Endothelial cell of umbilical vein (primary cell): ENCODE data around the gene NUBPL. TPM values are rescaled to one million over a fixed set of nuclear protein-coding genes. Genes with fewer than 3 reads are reported as not detected.

Experiments
- BruUV-seq: library from RNA; stranded (reverse); fragments of 400-500 nt; replicated peaks from 2 replicates; lab custom pipeline; 2021; lab: Mats Ljungman, UMichigan
- CTCF ChIA-PET: fragments of 300-600, 350-600 bp; sonication (Branson Sonifier 250); formaldehyde crosslinking; loops from one replicate; lab custom pipeline; 2021; ENCODE audit warnings: antibody characterized with exemption, inconsistent platforms; lab: Charles Lee
- POLR2A ChIA-PET: fragments of 300-600, 350-600 bp; sonication (Branson Sonifier 250); formaldehyde crosslinking; loops from one replicate; lab custom pipeline; 2021; ENCODE audit warnings: antibody characterized with exemption, inconsistent platforms; lab: Charles Lee
- DNase-seq: peaks from one replicate; pipeline ENCODE4 v3.0.0-alpha.2; 2011; ENCODE audit warnings: low read depth, low spot score
- FAIRE-seq: peaks from 2 replicates; lab custom pipeline; 2011; peaks lifted over from hg19 to GRCh38; lab: Jason Lieb, UNC
- H2AFZ ChIP-seq: 2 replicates; pipeline ENCODE4 v1.6.0; 2012; ENCODE audit warnings: low read depth, low read length, control low read depth, inconsistent platforms
- H3K27ac ChIP-seq: 2 replicates; pipeline ENCODE4 v1.5.1; 2011; ENCODE audit warnings: low read depth, mild to moderate bottlenecking, control low read depth, low read length, moderate library complexity; ENCODE audit not compliant: insufficient read depth
- H3K27me3 ChIP-seq, 2 experiments: 2 replicates each; pipeline versions ENCODE4 v1.6.0 to v1.6.1; 2011; ENCODE audit warnings: low read length in 2 of 2, mixed read lengths in 1 of 2; ENCODE audit not compliant: control insufficient read depth in 2 of 2, insufficient read depth in 2 of 2
- H3K36me3 ChIP-seq, 2 experiments: 2 replicates in 1 of 2; 3 replicates in 1 of 2; pipeline ENCODE4 v1.5.1; 2011; ENCODE audit warnings: low read length in 2 of 2, mild to moderate bottlenecking in 1 of 2, moderate library complexity in 1 of 2; ENCODE audit not compliant: control insufficient read depth in 2 of 2, insufficient read depth in 2 of 2; ENCODE audit errors: extremely low read depth in 1 of 2
- H3K4me1 ChIP-seq: 3 replicates; pipeline ENCODE4 v1.5.1; 2011; ENCODE audit warnings: mild to moderate bottlenecking, low read length; ENCODE audit not compliant: control insufficient read depth, insufficient read depth; ENCODE audit errors: extremely low read depth
- H3K4me2 ChIP-seq: 2 replicates; pipeline ENCODE4 v1.6.1; 2011; ENCODE audit warnings: low read length, control low read depth, mixed read lengths; ENCODE audit not compliant: insufficient read depth
- H3K4me3 ChIP-seq, 3 experiments: fragments of 200-600 bp in 1 of 3; sonication (generic), shearing (Covaris generic) in 1 of 3; replicated peaks in 1 of 3; 2 replicates each; pipeline ENCODE4 v1.5.1; 2011 to 2016; ENCODE audit warnings: control low read depth in 3 of 3, low read length in 3 of 3, mild to moderate bottlenecking in 2 of 3, inconsistent platforms in 1 of 3, low read depth in 1 of 3, moderate library complexity in 1 of 3; ENCODE audit not compliant: insufficient read depth in 1 of 3
- H3K79me2 ChIP-seq: 2 replicates; pipeline ENCODE4 v1.6.0; 2012; ENCODE audit warnings: low read length, inconsistent platforms; ENCODE audit not compliant: control insufficient read depth, insufficient read depth
- H3K9ac ChIP-seq: replicated peaks from 2 replicates; pipeline ENCODE3; 2011; ENCODE audit warnings: low read length, control low read depth; ENCODE audit not compliant: insufficient read depth; ENCODE audit errors: extremely low read depth
- H3K9me1 ChIP-seq: replicated peaks from 3 replicates; pipeline ENCODE4 v1.6.0; 2011; ENCODE audit warnings: mild to moderate bottlenecking, low read length; ENCODE audit not compliant: control insufficient read depth, insufficient read depth; ENCODE audit errors: extremely low read depth
- H3K9me3 ChIP-seq: replicated peaks from 2 replicates; pipeline ENCODE4 v1.5.1; 2012; ENCODE audit warnings: low read length, inconsistent platforms; ENCODE audit not compliant: control insufficient read depth, insufficient read depth
- H4K20me1 ChIP-seq: replicated peaks from 2 replicates; pipeline ENCODE3; 2011; ENCODE audit warnings: mild to moderate bottlenecking, low read length; ENCODE audit not compliant: control insufficient read depth, insufficient read depth; ENCODE audit errors: extremely low read depth
- CTCF ChIP-seq, 2 donors: IDR thresholded peaks; 1 replicate in 1 of 2; 2 replicates in 1 of 2; pipeline ENCODE4 v1.5.1; 2011; ENCODE audit warnings: low read length in 2 of 2, mild to moderate bottlenecking in 2 of 2, moderate library complexity in 2 of 2, control low read depth in 1 of 2, inconsistent platforms in 1 of 2, low read depth in 1 of 2; ENCODE audit not compliant: insufficient read depth in 1 of 2; ENCODE audit errors: extremely low read depth in 1 of 2
- EZH2 ChIP-seq: IDR thresholded peaks from 2 replicates; pipeline ENCODE4 v1.6.1; 2012; ENCODE audit warnings: borderline replicate concordance, low read depth, mild to moderate bottlenecking, moderate library complexity, low read length, inconsistent platforms; ENCODE audit not compliant: severe bottlenecking
- FOS ChIP-seq: IDR thresholded peaks from 2 replicates; pipeline ENCODE4 v1.6.1; 2011; ENCODE audit warnings: mild to moderate bottlenecking, low read length, moderate library complexity, borderline replicate concordance; ENCODE audit not compliant: insufficient read depth
- GATA2 ChIP-seq: IDR thresholded peaks from 2 replicates; pipeline ENCODE4 v1.7.0; 2011; ENCODE audit warnings: low read depth, mild to moderate bottlenecking, moderate library complexity, mixed read lengths, low read length; ENCODE audit not compliant: insufficient read length, insufficient read depth
- MAX ChIP-seq: IDR thresholded peaks from 2 replicates; pipeline ENCODE4 v1.6.1; 2011; ENCODE audit not compliant: insufficient read depth, insufficient read length
- MYC ChIP-seq: IDR thresholded peaks from one replicate; pipeline ENCODE4 v1.6.1; 2011; ENCODE audit warnings: mild to moderate bottlenecking, low read depth, low read length
- POLR2A ChIP-seq: IDR thresholded peaks from 2 replicates; pipeline ENCODE4 v1.6.1; 2012; ENCODE audit warnings: low read depth, mild to moderate bottlenecking, control low read depth, low read length
- POLR2AphosphoS5 ChIP-seq: IDR thresholded peaks from 2 replicates; pipeline ENCODE4 v1.6.1; 2012; ENCODE audit warnings: low read depth, mild to moderate bottlenecking, control low read depth, low read length, moderate library complexity; ENCODE audit not compliant: insufficient read depth
- dilution Hi-C: fragments of 300-500 bp; cut with MboI; formaldehyde crosslinking; loops from one replicate; pipeline ENCODE4 v1.15.0; 2019; ENCODE audit warnings: low sequenced_read_pairs; ENCODE audit not compliant: extremely low pct_ligation_motif_present
- intact Hi-C: fragments of 100-400 bp; cut with micrococcal nuclease; formaldehyde crosslinking; loops from one replicate; pipeline ENCODE4 v1.10.0; 2022
- polyA plus RNA-seq, 4 experiments: library from polyadenylated mRNA; depleted of rRNA in 3 of 4; stranded (reverse) in 3 of 4; unstranded in 1 of 4; fragments of >200 nt; gene quantifications; 2 replicates each; pipeline versions ENCODE4 v1.2.1 to v1.2.3, GENCODE V29; 2011 to 2012; ENCODE audit warnings: missing spikeins in 1 of 4
- total RNA-seq: library from RNA; stranded (reverse); gene quantifications from 2 replicates; pipeline ENCODE4 v1.2.3, GENCODE V29; 2021

The NUBPL gene
- total and polyA plus RNA-seq, 2 donors (not counting 3 experiments of a cell fraction or from before 2014, with no cell fraction given): 2.1 to 12.3 TPM

- no TSS peak for BruUV-seq
- dilution Hi-C loops: no loop called here
- intact Hi-C loops: no loop called here
- FAIRE-seq: no peak
- POLR2A ChIA-PET: no interaction called here
- H3K79me2 ChIP-seq: no peaks in the 10 kb centered on the region
- no peaks in the 10 kb centered on the region for H3K27me3 ChIP-seq
- H3K9me3 ChIP-seq: no peaks in the 10 kb centered on the region
- no peak for DNase-seq
- CTCF ChIA-PET: interaction anchor here (2.6 kb wide), 1 partner anchor 10 kb away, joined by 6 read pairs; no protein-coding TSS in a partner anchor
- no peak overlapping the region for H3K4me2 ChIP-seq
- no peak for TF ChIP-seq EZH2
- TF ChIP-seq MYC: no peak
- TF ChIP-seq POLR2AphosphoS5: no peak
- TF ChIP-seq GATA2: no peak
- TF ChIP-seq MAX: no peak
- no peak for TF ChIP-seq CTCF (IDR thresholded peaks at IDR 0.05; ENCODE audit: extremely low read depth in 1 of 2, insufficient read depth in 1 of 2, low read depth in 1 of 2, low read length in 2 of 2)
- TF ChIP-seq FOS: no peak
- TF ChIP-seq POLR2A: no peak
- H4K20me1 ChIP-seq: no peaks in the 10 kb centered on the region
- no peak overlapping the region for H3K9ac ChIP-seq
- no peak overlapping the region for H2AFZ ChIP-seq
- no peak overlapping the region for H3K4me3 ChIP-seq
- H3K36me3 ChIP-seq: no peaks in the 10 kb centered on the region
- no peak overlapping the region for H3K27ac ChIP-seq
- no peaks in the 10 kb centered on the region for H3K9me1 ChIP-seq
- H3K4me1 ChIP-seq: no peaks in the 10 kb centered on the region
Observed at GRCh38 chr14:31716208-31716607, 155.0 kb downstream of the NUBPL start.
